GM23338 (cell line): ENCODE data around the gene DDA1. TPM values are rescaled to one million over a fixed set of nuclear protein-coding genes. Genes with fewer than 3 reads are reported as not detected.

Experiments
- ATAC-seq: fragments of 200-7000 bp; cut with Tn5 transposase; 3 replicates; pipeline ENCODE4 v1.9.1; 2020
- DNase-seq: peaks from one replicate; pipeline ENCODE4 v3.0.0-alpha.2; 2015; ENCODE audit warnings: low spot score
- H2AFZ ChIP-seq: fragments of 200-600 bp; sonication (generic); 2 replicates; pipeline ENCODE4 v1.8.0; 2016; ENCODE audit warnings: antibody characterized with exemption, mild to moderate bottlenecking, moderate library complexity
- H3F3A ChIP-seq: fragments of 200-600 bp; sonication (generic); replicated peaks from 2 replicates; pipeline ENCODE4 v1.8.0; 2017; ENCODE audit warnings: antibody characterized with exemption, mixed run types, low read depth
- H3K27ac ChIP-seq: fragments of 200-600 bp; sonication (generic); 2 replicates; pipeline ENCODE4 v1.6.1; 2016; ENCODE audit warnings: low read depth
- H3K27me3 ChIP-seq: fragments of 200-600 bp; sonication (generic); 2 replicates; pipeline ENCODE4 v1.8.0; 2016; ENCODE audit warnings: mild to moderate bottlenecking, mixed run types, moderate library complexity; ENCODE audit not compliant: insufficient read depth
- H3K36me3 ChIP-seq: fragments of 200-600 bp; sonication (generic); 2 replicates; pipeline ENCODE4 v1.8.0; 2016; ENCODE audit warnings: mild to moderate bottlenecking; ENCODE audit not compliant: insufficient read depth
- H3K4me1 ChIP-seq: fragments of 200-600 bp; sonication (generic); 2 replicates; pipeline ENCODE4 v1.8.0; 2016; ENCODE audit warnings: mild to moderate bottlenecking, moderate library complexity; ENCODE audit not compliant: insufficient read depth
- H3K4me2 ChIP-seq: fragments of 200-600 bp; sonication (generic); 2 replicates; pipeline ENCODE4 v1.7.1; 2017; ENCODE audit warnings: mixed run types
- H3K4me3 ChIP-seq: fragments of 200-600 bp; sonication (generic); 2 replicates; pipeline ENCODE4 v1.6.1; 2016; ENCODE audit warnings: mixed run types
- H3K79me2 ChIP-seq: fragments of 200-600 bp; sonication (generic); replicated peaks from 2 replicates; pipeline ENCODE4 v1.8.0; 2017; ENCODE audit warnings: mild to moderate bottlenecking; ENCODE audit not compliant: insufficient read depth
- H3K9me2 ChIP-seq: fragments of 200-600 bp; sonication (generic); 2 replicates; pipeline ENCODE4 v1.8.0; 2017; ENCODE audit not compliant: insufficient read depth
- H4K20me1 ChIP-seq: fragments of 200-600 bp; sonication (generic); replicated peaks from 2 replicates; pipeline ENCODE4 v1.8.0; 2017; ENCODE audit warnings: mild to moderate bottlenecking; ENCODE audit not compliant: insufficient read depth
- H3K27ac Mint-ChIP-seq: 2 replicates; pipeline ENCODE4 v1.8.0; 2020; ENCODE audit warnings: inconsistent platforms, mild to moderate bottlenecking, moderate library complexity, mixed read lengths
- H3K27me3 Mint-ChIP-seq: 3 replicates; pipeline ENCODE4 v1.8.0; 2022; ENCODE audit warnings: low read depth, mild to moderate bottlenecking, moderate library complexity, mixed read lengths, inconsistent platforms; ENCODE audit not compliant: insufficient read depth, poor library complexity
- H3K36me3 Mint-ChIP-seq: 3 replicates; pipeline ENCODE4 v1.8.0; 2021; ENCODE audit warnings: low read depth, mild to moderate bottlenecking, inconsistent platforms, moderate library complexity, mixed read lengths
- H3K4me1 Mint-ChIP-seq: 3 replicates; pipeline ENCODE4 v1.8.0; 2020; ENCODE audit warnings: mild to moderate bottlenecking, inconsistent platforms, mixed read lengths
- H3K4me3 Mint-ChIP-seq: 3 replicates; pipeline ENCODE4 v1.8.0; 2021; ENCODE audit warnings: moderate library complexity, mild to moderate bottlenecking, inconsistent platforms, mixed read lengths
- H3K9me3 Mint-ChIP-seq: 3 replicates; pipeline ENCODE4 v1.8.0; 2020; ENCODE audit warnings: moderate library complexity, mild to moderate bottlenecking, inconsistent platforms, mixed read lengths
- CREB1 ChIP-seq: fragments of 250-450 bp; sonication (Bioruptor Pico); IDR thresholded peaks from 2 replicates; pipeline ENCODE4 v1.5.0; 2020; ENCODE audit warnings: low read depth, mild to moderate bottlenecking, moderate library complexity
- CTCF ChIP-seq, 2 experiments: fragments of 200-600 bp in 1 of 2; sonication (generic) in 1 of 2; conservative IDR thresholded peaks; 2 replicates each; pipeline versions ENCODE4 v1.5.1 to v1.6.1; 2016 to 2017; ENCODE audit warnings: antibody characterized with exemption in 2 of 2, low read depth in 2 of 2, mild to moderate bottlenecking in 2 of 2, moderate library complexity in 1 of 2
- ETS1 ChIP-seq: IDR thresholded peaks from 2 replicates; pipeline ENCODE4 v1.6.1; 2016; ENCODE audit warnings: antibody characterized with exemption
- EZH2 ChIP-seq: fragments of 200-600 bp; sonication (generic); IDR thresholded peaks from one replicate; pipeline ENCODE4 v1.8.0; 2017; ENCODE audit warnings: antibody characterized with exemption, mild to moderate bottlenecking, low read depth; ENCODE audit not compliant: unreplicated experiment
- EZH2phosphoT487 ChIP-seq: fragments of 200-600 bp; sonication (generic); IDR thresholded peaks from one replicate; pipeline ENCODE4 v1.8.1; 2018; ENCODE audit warnings: antibody characterized with exemption; ENCODE audit not compliant: unreplicated experiment
- JUNB ChIP-seq: IDR thresholded peaks from one replicate; pipeline ENCODE4 v1.6.1; 2016; ENCODE audit warnings: antibody characterized with exemption; ENCODE audit not compliant: unreplicated experiment
- NANOG ChIP-seq: IDR thresholded peaks from 2 replicates; pipeline ENCODE4 v1.6.1; 2016; ENCODE audit warnings: antibody characterized with exemption, borderline replicate concordance
- POLR2AphosphoS5 ChIP-seq: IDR thresholded peaks from 2 replicates; pipeline ENCODE4 v1.6.1; 2016; ENCODE audit warnings: antibody characterized with exemption, low read depth
- REST ChIP-seq: IDR thresholded peaks from one replicate; pipeline ENCODE4 v1.6.1; 2018; ENCODE audit warnings: antibody characterized with exemption; ENCODE audit not compliant: unreplicated experiment
- STAT1 ChIP-seq: IDR thresholded peaks from one replicate; pipeline ENCODE4 v1.6.1; 2016; ENCODE audit warnings: antibody characterized with exemption; ENCODE audit not compliant: unreplicated experiment
- ZNF114 ChIP-seq: fragments of 250-450 bp; sonication (Bioruptor Pico); IDR thresholded peaks from 2 replicates; pipeline ENCODE4 v1.5.0; 2020; ENCODE audit warnings: mild to moderate bottlenecking, moderate library complexity
- ZNF331 ChIP-seq: fragments of 250-450 bp; sonication (Bioruptor Pico); IDR thresholded peaks from 2 replicates; pipeline ENCODE4 v1.5.0; 2020; ENCODE audit warnings: low read depth, mild to moderate bottlenecking, moderate library complexity
- polyA plus RNA-seq: library from polyadenylated mRNA; unstranded; fragments of >200 nt; fragmentation: Nextera tagmentation; extraction: Ambion mirVana; gene quantifications from 2 replicates; pipeline ENCODE4 v1.2.1, GENCODE V29; 2016
- total RNA-seq: library from RNA; depleted of rRNA; stranded (reverse); fragments of >200 nt; shearing (Covaris generic); gene quantifications from 2 replicates; pipeline ENCODE4 v1.2.3, GENCODE V29; 2014

The DDA1 gene
- total and polyA plus RNA-seq, 2 experiments from 2014 or later: 34.6 to 107 TPM

- TF ChIP-seq EZH2phosphoT487 (no peak), CREB1 (no peak), CTCF (conservative IDR thresholded peaks at IDR 0.05; ENCODE audit: low read depth in 2 of 2) (no peak), NANOG (no peak), POLR2AphosphoS5 (no peak), STAT1 (no peak), JUNB (no peak), ETS1 (no peak), EZH2 (no peak)
These were observed 46.8 kb upstream of the DDA1 start (continued) for GRCh38 chr19:17262557-17262956.

- Histone ChIP-seq H3K9me2 (no peaks in the 10 kb centered on the region), H3K36me3 (peaks cover 3% of the 10 kb centered on the region; the same call in 1 of the 2 replicates), H3K4me1 (0 out of 2 replicates have a peak, but pooled peaks cover 5% of the 10 kb centered on the region), H3K4me2 (peak overlapping the region; percentile 68; the same call in 1 of the 2 replicates), H4K20me1 (no peaks in the 10 kb centered on the region), H2AFZ (no peak overlapping the region), H3F3A (0 out of 2 replicates have a peak, but pooled peaks cover 2% of the 10 kb centered on the region), H3K27me3 (no peaks in the 10 kb centered on the region), H3K4me3 (no peak overlapping the region), H3K79me2 (peaks cover 12% of the 10 kb centered on the region; the same call in 1 of the 2 replicates), H3K27ac (peak overlapping the region; percentile 40; the same call in 1 of the 2 replicates)
- Mint-ChIP-seq H3K36me3 (peaks cover 23% of the 10 kb centered on the region), H3K9me3 (peaks cover 22% of the 10 kb centered on the region; the same call in 2 of the 3 replicates), H3K4me3 (peak overlapping the region; percentile 51), H3K27me3 (peaks cover 29% of the 10 kb centered on the region), H3K27ac (peak overlapping the region; percentile 96), H3K4me1 (peaks cover 25% of the 10 kb centered on the region)
- ATAC-seq (no peak), DNase-seq (no peak)
- TF ChIP-seq REST (no peak), NANOG (no peak), CREB1 (no peak), EZH2 (no peak), CTCF (conservative IDR thresholded peaks at IDR 0.05; ENCODE audit: low read depth in 2 of 2) (no peak), ZNF331 (CRISPR knock-in tag) (no peak), POLR2AphosphoS5 (no peak), ETS1 (no peak), ZNF114 (CRISPR knock-in tag) (no peak), JUNB (no peak), EZH2phosphoT487 (no peak)
These were observed 45.4 kb upstream of the DDA1 start for GRCh38 chr19:17263712-17264640.
